Activated naive CD4-positive, alpha-beta T cell treated with anti-CD3 and anti-CD28 coated beads for 36 hours (primary cell): ENCODE results near the gene TATDN2. TPM values are rescaled to one million over a fixed set of nuclear protein-coding genes. Genes with fewer than 3 reads are reported as not detected.

ENCODE experiments used
- CTCF ChIA-PET: fragments of 350-600 bp; sonication (Branson Sonifier 250); formaldehyde crosslinking; loops from one replicate; lab custom pipeline; 2021; ENCODE audit warnings: antibody characterized with exemption; lab: Charles Lee
- DNase-seq: peaks from one replicate; pipeline ENCODE4 v3.0.0-alpha.2; 2020
- H3K27ac Mint-ChIP-seq: one replicate; pipeline ENCODE4 v1.8.0; 2021; ENCODE audit warnings: mild to moderate bottlenecking, mixed read lengths
- H3K27me3 Mint-ChIP-seq: one replicate; pipeline ENCODE4 v1.8.0; 2021; ENCODE audit warnings: low read depth, mixed read lengths
- H3K36me3 Mint-ChIP-seq: one replicate; pipeline ENCODE4 v1.8.0; 2021; ENCODE audit warnings: low read depth, mixed read lengths
- H3K4me1 Mint-ChIP-seq: one replicate; pipeline ENCODE4 v1.8.0; 2021; ENCODE audit warnings: low read depth, mixed read lengths
- H3K4me3 Mint-ChIP-seq: one replicate; pipeline ENCODE4 v1.8.0; 2021; ENCODE audit warnings: mild to moderate bottlenecking, moderate library complexity, mixed read lengths
- H3K9me3 Mint-ChIP-seq: one replicate; pipeline ENCODE4 v1.8.0; 2021; ENCODE audit warnings: mixed read lengths
- intact Hi-C: fragments of 100-400 bp; cut with micrococcal nuclease; formaldehyde crosslinking; loops from one replicate; pipeline ENCODE4 v1.15.1; 2023
- total RNA-seq, 2 experiments: library from RNA; stranded (reverse); gene quantifications; one replicate each; pipeline ENCODE4 v1.2.3, GENCODE V29; 2021

TATDN2 gene
- total RNA-seq, 2 experiments from 2014 or later = 25.8 to 28.1 TPM

- CTCF ChIA-PET = no interaction called here
- Mint-ChIP-seq H3K27me3 (no peaks in the 10 kb centered on the region), H3K27ac (no peak overlapping the region), H3K4me3 (no peak overlapping the region), H3K36me3 (peaks cover 26% of the 10 kb centered on the region), H3K4me1 (peaks cover 55% of the 10 kb centered on the region), H3K9me3 (no peaks in the 10 kb centered on the region)
- no peak for DNase-seq
- intact Hi-C loops = no loop called here
Measured at GRCh38 chr3:10277115-10277625, 28.9 kb downstream of the TATDN2 start.

GRCh38 chr3:10278501-10278900 is 30.2 kb downstream of the TATDN2 start:
- Mint-ChIP-seq H3K36me3 (peaks cover 33% of the 10 kb centered on the region), H3K4me3 (no peak overlapping the region), H3K4me1 (peaks cover 54% of the 10 kb centered on the region), H3K27me3 (no peaks in the 10 kb centered on the region), H3K9me3 (no peaks in the 10 kb centered on the region), H3K27ac (peak overlapping the region; percentile 30)
- no peak for DNase-seq
- CTCF ChIA-PET = no interaction called here
- intact Hi-C loops = no loop called here

- Mint-ChIP-seq H3K4me3 (no peak overlapping the region), H3K9me3 (no peaks in the 10 kb centered on the region), H3K4me1 (peaks cover 55% of the 10 kb centered on the region), H3K27ac (peak overlapping the region; percentile 71), H3K27me3 (no peaks in the 10 kb centered on the region), H3K36me3 (peaks cover 26% of the 10 kb centered on the region)
- CTCF ChIA-PET = interaction anchor here (1.3 to 3.1 kb wide), 2 partner anchors 9 to 16 kb away, joined by 5 to 16 read pairs; no protein-coding TSS in a partner anchor
- intact Hi-C loops = loop anchor here (5.0 kb wide), 1 partner anchor 252 kb away; the partner anchor contains the start of gene FANCD2
- no peak for DNase-seq
Measured at GRCh38 chr3:10279384-10280176, 31.3 kb downstream of the TATDN2 start.

GRCh38 chr3:10280177-10280529 is 31.9 kb downstream of the TATDN2 start:
- CTCF ChIA-PET = interaction anchor here (1.3 to 3.1 kb wide), 2 partner anchors 10 to 16 kb away, joined by 5 to 16 read pairs; no protein-coding TSS in a partner anchor
- Mint-ChIP-seq H3K27ac (no peak overlapping the region), H3K9me3 (no peaks in the 10 kb centered on the region)

GRCh38 chr3:10280571-10280970 is 32.3 kb downstream of the TATDN2 start:
- intact Hi-C loops = loop anchor here (5.0 kb wide), 1 partner anchor 253 kb away; the partner anchor contains the start of gene FANCD2
- CTCF ChIA-PET = interaction anchor here (1.3 to 3.1 kb wide), 2 partner anchors 10 to 17 kb away, joined by 5 to 16 read pairs; no protein-coding TSS in a partner anchor
- H3K36me3 Mint-ChIP-seq = peaks cover 26% of the 10 kb centered on the region
- no peak overlapping the region for H3K4me3 Mint-ChIP-seq
- H3K4me1 Mint-ChIP-seq = peaks cover 59% of the 10 kb centered on the region
- H3K9me3 Mint-ChIP-seq = no peaks in the 10 kb centered on the region
- no peak for DNase-seq
- no peak overlapping the region for H3K27ac Mint-ChIP-seq
- no peaks in the 10 kb centered on the region for H3K27me3 Mint-ChIP-seq

More at GRCh38 chr3:10280177-10280529, 31.9 kb downstream of the TATDN2 start:
- Mint-ChIP-seq H3K4me1 (peaks cover 59% of the 10 kb centered on the region), H3K36me3 (peaks cover 26% of the 10 kb centered on the region), H3K27me3 (no peaks in the 10 kb centered on the region), H3K4me3 (no peak overlapping the region)
- intact Hi-C loops = loop anchor here (5.0 kb wide), 1 partner anchor 253 kb away; the partner anchor contains the start of gene FANCD2
- DNase-seq = peak; percentile 38

- no peak overlapping the region for H3K27ac Mint-ChIP-seq
- intact Hi-C loops = loop anchor here (5.0 kb wide), 1 partner anchor 255 kb away; the partner anchor contains the start of gene FANCD2
- no peak for DNase-seq
- CTCF ChIA-PET = interaction anchor here (3.1 kb wide), 1 partner anchor 18 kb away, joined by 16 read pairs; no protein-coding TSS in a partner anchor
- peaks cover 28% of the 10 kb centered on the region for H3K36me3 Mint-ChIP-seq
- no peak overlapping the region for H3K4me3 Mint-ChIP-seq
- H3K9me3 Mint-ChIP-seq = no peaks in the 10 kb centered on the region
- H3K4me1 Mint-ChIP-seq = peaks cover 61% of the 10 kb centered on the region
- H3K27me3 Mint-ChIP-seq = no peaks in the 10 kb centered on the region
Measured at GRCh38 chr3:10281951-10282350, 33.7 kb downstream of the TATDN2 start.

- Mint-ChIP-seq H3K9me3 (no peaks in the 10 kb centered on the region), H3K4me3 (no peak overlapping the region), H3K36me3 (peaks cover 30% of the 10 kb centered on the region), H3K27me3 (no peaks in the 10 kb centered on the region), H3K4me1 (peaks cover 60% of the 10 kb centered on the region), H3K27ac (no peak overlapping the region)
- DNase-seq = no peak
- intact Hi-C loops = loop anchor here (1.0 to 5.0 kb wide), 2 partner anchors 33 to 256 kb away; partner anchors contain the start of gene FANCD2
- CTCF ChIA-PET = interaction anchor here (0.7 to 4.2 kb wide), 2 partner anchors 20 to 244 kb away, joined by 6 to 20 read pairs; no protein-coding TSS in a partner anchor
Measured at GRCh38 chr3:10283638-10284037, 35.4 kb downstream of the TATDN2 start.

DNA sequence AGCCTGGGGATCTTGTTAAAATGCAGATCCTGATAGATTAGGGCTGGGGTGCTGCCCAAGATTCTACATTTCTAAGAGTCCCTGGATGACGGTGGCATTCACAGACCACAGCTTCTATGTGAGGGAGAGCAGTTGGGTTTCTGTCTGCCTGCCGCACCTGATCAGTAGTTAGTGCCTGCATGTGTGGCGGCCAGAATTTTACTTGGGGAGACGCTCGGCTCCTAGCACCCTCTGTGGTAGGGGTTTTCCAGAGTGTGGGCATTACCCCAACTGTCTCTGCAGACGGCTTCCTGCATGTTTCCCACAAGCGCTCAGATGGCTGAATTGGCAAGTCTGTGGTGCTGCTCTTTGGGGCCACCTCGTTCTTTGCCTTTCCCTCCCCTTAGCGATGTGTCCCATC is 36.2 kb downstream of the TATDN2 start:
- peak; percentile 69 for DNase-seq
- Mint-ChIP-seq H3K36me3 (peaks cover 25% of the 10 kb centered on the region), H3K4me1 (peaks cover 55% of the 10 kb centered on the region), H3K9me3 (no peaks in the 10 kb centered on the region), H3K27me3 (no peaks in the 10 kb centered on the region), H3K27ac (peak overlapping the region; percentile 70), H3K4me3 (no peak overlapping the region)
- intact Hi-C loops = loop anchor here (1.0 to 5.0 kb wide), 2 partner anchors 34 to 257 kb away; partner anchors contain the start of gene FANCD2
- CTCF ChIA-PET = interaction anchor here (1.2 to 4.2 kb wide), 2 partner anchors 21 to 302 kb away, joined by 3 to 20 read pairs; no protein-coding TSS in a partner anchor

DNA sequence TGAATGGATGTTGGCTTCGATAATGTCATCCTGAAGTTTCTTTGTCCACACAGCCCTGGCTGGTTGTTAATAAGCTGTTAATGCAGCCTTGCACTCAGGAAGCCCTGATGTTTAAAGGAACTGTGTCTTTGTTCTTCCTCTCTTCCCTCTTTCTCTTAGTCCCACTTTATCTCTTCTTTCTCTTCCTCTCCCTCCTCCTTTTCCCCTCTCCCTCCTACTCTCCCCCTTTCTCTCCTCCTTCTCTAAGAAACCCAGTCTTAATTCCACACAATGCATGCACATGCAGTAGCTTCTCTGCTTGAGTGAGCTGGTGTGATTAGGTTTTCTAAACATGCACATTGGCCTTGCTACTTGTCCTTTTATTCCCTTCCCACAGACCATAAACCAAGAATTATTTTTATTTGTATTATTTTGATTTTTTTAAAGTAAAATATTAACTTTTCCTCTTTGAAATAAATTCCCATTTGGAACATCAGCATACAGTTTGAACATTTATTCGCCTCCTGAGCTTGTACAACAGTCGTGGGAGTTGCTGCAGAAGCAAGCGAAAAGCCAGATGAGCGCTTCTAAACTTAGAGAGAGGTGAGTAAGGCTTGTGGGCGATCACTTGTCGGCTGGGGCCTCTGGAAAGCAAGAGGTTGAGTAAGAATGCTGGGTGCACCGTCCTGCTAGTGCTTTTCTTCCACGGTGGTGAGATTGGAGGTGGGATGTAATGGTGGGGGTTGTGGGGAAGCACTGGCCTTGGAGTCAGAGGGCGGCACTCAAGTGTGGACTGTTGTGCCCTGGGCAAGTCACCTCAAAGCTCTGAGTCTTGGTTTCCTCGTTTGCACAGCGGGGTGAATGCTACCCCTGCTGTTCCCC is 37.2 kb downstream of the TATDN2 start:
- no peak overlapping the region for H3K4me3 Mint-ChIP-seq
- no peaks in the 10 kb centered on the region for H3K9me3 Mint-ChIP-seq
- intact Hi-C loops = loop anchor here (5.0 kb wide), 1 partner anchor 168 kb away; the partner anchor contains the start of gene BRK1
- H3K4me1 Mint-ChIP-seq = peaks cover 45% of the 10 kb centered on the region
- peaks cover 23% of the 10 kb centered on the region for H3K36me3 Mint-ChIP-seq
- no peaks in the 10 kb centered on the region for H3K27me3 Mint-ChIP-seq
- DNase-seq = no peak
- CTCF ChIA-PET = interaction anchor here (1.2 to 4.2 kb wide), 4 partner anchors 22 to 303 kb away, joined by 3 to 20 read pairs (median 4); no protein-coding TSS in a partner anchor
- peak overlapping the region; percentile 11 for H3K27ac Mint-ChIP-seq

DNA sequence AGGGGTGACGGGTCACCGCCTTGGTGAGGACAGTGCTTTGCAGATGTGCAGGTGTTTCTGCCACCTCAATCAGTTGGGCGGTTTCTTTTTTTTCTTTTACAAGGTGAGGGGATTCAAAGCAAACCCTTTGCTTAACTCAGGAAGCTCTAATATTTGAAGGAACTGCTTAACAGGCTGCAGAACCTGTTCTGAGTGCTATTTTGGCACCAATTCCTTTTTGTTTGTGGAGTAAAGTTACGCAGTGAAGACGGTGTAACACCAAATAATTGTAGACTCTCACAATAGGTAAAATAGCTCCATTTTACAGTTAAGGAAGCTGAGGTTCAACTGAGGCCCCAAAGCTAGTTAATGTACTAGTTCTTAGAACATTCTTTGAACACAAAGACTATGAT is 37.9 kb downstream of the TATDN2 start:
- intact Hi-C loops = loop anchor here (5.0 kb wide), 1 partner anchor 169 kb away; the partner anchor contains the start of gene BRK1
- Mint-ChIP-seq H3K36me3 (peaks cover 21% of the 10 kb centered on the region), H3K27ac (no peak overlapping the region), H3K4me3 (no peak overlapping the region), H3K4me1 (peaks cover 39% of the 10 kb centered on the region), H3K9me3 (no peaks in the 10 kb centered on the region), H3K27me3 (no peaks in the 10 kb centered on the region)
- CTCF ChIA-PET = interaction anchor here (0.7 to 4.2 kb wide), 7 partner anchors 23 to 243 kb away, joined by 3 to 20 read pairs (median 4); no protein-coding TSS in a partner anchor
- DNase-seq = no peak

DNA sequence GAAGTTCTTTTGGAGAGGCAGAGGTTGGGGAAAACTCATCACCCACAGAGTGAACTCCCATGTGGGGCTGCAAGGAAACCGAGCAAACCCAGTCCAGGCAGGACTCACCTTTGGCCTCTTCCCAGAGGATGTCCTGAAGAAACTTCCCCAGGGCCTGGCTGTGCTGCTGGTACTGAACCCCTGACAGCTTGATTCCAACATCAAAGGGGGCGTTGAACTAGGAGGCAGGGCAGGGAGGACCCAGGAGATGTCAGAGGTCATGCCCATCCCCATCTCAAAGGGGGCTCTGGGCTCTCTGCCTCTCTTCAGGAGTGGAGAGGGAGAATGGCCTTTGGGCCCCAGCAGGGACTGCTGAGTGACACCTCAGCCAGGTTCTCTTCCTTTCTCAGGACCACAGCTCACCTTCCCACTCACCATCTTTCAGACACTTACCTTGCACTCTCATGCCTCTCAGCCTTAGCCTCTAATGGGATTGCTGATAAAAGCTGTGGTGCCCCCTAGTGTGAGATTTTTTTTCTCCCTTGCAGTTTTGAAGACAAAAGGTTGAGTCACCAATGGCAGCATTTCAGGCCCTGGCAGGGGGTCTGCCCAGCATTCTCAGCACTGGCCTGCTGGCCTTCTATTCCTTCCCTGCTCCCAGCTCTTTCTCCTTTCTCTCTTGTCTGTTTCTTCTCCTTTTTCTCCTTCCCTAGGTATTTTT is 38.5 kb downstream of the TATDN2 start:
- Mint-ChIP-seq H3K36me3 (peaks cover 23% of the 10 kb centered on the region), H3K27ac (no peak overlapping the region), H3K9me3 (no peaks in the 10 kb centered on the region), H3K4me1 (peaks cover 40% of the 10 kb centered on the region), H3K27me3 (no peaks in the 10 kb centered on the region), H3K4me3 (no peak overlapping the region)
- intact Hi-C loops = loop anchor here (1.0 to 5.0 kb wide), 2 partner anchors 169 to 353 kb away; partner anchors contain the start of genes BRK1 and CRELD1
- CTCF ChIA-PET = interaction anchor here (0.6 to 4.2 kb wide), 10 partner anchors 23 to 708 kb away, joined by 3 to 20 read pairs (median 4); no protein-coding TSS in a partner anchor
- peak; percentile 67 for DNase-seq
